GM21723 (cell line): ENCODE data around the gene MSMP.
A peak's percentile ranks its signal among the peaks of the same experiment; 100 is the strongest.

Source experiments
- ATAC-seq: cut with Tn5 transposase; IDR thresholded peaks from one replicate; pipeline ENCODE4 v1.9.1; 2021; ENCODE audit warnings: mild to moderate bottlenecking, moderate library complexity; ENCODE audit not compliant: unreplicated experiment

The MSMP gene

DNA sequence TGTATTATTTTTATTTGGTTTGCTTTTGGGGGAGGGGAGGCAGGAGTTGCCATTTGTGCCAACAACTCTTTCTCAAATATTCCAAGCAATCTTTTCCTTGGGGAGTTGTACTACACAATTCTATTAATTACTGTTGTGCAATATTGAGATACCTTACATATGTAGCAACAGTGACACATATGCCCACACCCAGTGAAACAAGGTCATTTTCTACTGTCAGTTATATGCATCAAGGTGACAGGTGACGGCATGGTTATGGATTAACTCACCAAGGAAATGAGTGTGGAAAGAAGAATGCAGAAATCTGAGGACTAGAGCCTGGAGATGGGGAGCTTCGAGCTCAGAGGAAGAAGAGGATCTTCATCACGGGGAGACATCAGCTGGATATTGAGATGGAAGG, 17.9 kb upstream of the MSMP start:
- ATAC-seq = no peak

DNA sequence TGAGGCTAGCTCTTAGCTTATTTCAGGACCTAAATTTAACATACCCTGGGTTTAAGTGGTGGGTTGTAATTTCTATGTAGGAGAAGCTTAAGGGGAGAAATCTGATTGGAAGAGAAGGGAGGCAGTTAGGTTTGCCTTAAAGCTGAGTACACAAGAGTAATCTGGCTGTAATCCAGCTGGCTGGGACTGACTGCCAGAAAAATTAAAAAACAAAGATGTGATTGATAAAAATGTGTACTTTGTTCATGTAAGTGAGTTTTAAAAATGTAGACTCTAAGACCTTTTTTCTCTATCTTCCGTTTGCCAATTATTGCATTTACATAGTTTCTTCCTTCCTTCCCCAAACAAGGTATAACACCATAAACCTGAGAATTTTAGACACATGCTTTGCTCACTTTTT, 17.5 kb upstream of the MSMP start:
- ATAC-seq = no peak

DNA sequence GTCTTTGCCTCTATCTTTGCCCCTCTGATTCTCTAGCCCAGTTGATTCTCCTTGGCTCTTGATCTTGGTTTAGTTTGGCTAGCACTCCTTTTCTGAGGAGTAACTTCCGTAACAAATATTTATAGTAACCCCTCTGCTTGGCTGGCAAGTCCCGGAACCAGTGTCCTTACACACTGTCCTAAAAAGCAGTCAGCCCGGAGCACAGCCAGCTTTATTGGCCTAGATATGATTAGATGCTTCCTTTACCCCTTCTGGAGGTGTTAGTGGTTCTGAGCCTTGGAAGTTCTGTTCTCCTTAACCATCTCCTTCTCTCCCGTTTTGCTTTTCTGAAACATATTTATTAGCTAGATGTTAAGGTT, 17.0 kb upstream of the MSMP start:
- no peak for ATAC-seq

DNA sequence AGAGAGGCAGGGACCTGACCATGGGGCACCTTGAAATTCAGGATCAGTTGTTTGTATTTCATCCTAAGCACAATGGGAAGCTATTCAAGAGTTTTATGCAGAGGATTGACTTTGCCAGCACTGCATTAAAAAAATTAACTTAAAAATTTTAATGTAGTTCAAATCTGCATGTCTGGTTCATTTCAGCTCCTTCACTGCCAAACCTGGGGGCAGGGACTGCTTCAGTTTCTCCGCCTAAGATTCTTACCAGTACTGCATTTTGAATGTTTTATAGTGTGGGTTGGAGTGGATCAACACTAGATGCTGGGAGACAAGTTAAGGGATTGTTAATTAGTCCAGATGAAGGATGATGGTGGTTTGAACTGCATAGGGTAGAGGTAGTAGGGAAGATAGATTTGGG, 15.7 kb upstream of the MSMP start:
- ATAC-seq = no peak

DNA sequence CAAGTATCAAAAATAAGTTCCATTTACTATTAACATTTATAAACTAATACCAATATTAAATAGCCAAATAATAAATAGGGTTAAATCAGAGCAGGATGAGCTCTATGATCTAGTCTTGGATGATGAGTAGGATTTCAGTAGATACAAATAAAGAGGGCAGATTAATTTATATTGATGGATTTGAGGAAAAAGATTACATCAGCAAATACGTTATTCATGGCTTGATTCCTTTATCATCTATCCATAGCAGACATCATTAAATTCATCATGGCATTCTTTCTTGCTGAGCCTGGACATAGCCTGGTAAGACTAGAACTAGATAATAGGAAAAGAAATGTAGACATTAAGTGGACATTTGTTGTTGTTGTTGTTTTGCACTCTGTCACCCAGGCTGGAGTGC, 13.4 kb upstream of the MSMP start:
- ATAC-seq = no peak

DNA sequence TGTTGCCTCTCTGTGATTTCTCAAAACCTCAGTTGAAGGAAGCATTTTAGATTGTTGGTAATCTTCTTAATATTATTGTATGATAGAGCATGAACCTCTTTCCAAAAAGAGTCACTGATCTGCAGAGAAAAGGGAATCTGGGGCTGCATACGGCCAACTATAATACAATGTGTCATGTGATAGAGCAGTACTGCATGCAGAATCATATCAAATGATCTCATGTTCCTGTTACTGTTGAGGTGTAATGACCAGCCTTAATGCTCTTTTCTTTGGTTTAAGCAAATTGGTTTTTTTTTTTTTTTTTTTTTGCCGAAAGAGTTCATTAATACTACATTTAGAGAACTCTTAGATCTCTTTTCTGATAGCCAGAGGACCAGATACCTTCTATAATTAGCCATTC, 12.9 kb upstream of the MSMP start:
- no peak for ATAC-seq

DNA sequence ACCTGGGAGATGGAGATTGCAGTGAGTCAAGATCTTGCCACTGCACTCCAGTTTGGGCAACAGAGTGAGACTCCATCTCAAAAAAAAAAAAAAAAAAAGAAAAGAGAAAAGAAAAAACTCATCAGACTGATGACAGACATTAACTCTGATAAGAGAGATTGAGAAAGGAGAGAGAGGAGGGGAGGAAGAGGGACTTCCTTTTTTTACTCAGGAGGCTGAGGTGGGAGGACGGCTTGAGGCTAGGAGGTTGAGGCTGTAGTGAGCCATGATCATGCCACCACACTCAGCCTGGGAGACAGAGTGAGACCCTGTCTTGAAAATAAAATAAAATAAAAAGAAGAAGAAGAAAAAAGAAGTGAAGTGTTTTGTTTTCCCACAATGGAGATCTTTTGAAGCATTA, 9.7 kb upstream of the MSMP start:
- no peak for ATAC-seq

DNA sequence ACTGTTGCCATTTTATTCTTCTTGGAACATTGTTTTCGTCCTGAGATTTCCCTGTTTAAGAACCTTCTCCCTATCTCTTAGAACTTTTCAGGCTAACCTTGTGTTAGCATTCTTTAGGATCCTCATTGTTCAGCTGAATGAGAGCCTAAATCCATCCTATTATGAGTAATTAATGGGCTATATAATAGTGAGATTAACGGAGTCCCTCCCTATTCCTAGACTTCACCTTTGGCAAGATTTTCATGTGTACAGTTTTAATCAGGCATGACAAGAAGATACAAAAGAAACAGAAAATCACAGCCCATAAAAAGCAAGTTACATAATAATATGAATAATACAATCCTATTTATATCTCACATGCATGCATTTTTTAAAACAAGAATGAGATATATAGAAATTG, 9.1 kb upstream of the MSMP start:
- ATAC-seq = no peak

DNA sequence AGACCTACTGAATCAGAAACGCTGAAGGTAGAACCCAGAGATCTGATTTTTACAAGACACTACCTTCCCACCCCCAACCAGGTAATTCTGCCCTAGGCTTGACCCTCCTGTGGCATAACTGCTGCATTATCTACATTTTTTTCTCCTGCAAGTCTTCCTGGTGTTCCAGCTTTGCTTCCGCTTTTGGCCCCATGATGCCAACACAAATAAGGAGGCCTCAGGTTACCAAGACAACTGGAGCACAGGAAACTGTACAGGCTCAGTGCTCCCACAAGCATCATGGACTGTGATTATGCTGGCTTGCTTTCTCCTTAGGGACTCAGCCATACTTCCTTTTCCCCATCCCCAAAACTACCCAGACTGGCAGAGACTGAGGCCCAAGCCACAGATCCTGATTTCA, 6.6 kb upstream of the MSMP start:
- no peak for ATAC-seq

DNA sequence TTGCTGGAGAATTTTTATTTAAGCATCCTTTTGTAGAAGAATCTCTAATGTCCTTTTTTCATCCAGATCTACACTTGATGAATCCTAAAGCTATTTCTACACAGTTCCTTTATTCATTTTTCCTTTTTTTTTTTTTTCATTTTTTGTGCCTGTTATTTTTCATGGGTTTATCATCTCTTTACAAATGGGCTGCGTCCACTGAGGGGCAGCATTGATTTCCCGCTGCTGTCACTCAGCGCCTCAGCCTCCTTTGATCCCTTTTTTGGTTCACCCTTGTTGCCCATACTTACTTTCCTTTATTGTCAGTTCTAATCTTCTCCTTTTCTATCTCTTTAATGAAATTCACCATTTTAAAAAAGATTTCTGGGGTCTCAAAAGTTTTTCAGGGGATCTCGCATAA, 5.7 kb upstream of the MSMP start:
- no peak for ATAC-seq

DNA sequence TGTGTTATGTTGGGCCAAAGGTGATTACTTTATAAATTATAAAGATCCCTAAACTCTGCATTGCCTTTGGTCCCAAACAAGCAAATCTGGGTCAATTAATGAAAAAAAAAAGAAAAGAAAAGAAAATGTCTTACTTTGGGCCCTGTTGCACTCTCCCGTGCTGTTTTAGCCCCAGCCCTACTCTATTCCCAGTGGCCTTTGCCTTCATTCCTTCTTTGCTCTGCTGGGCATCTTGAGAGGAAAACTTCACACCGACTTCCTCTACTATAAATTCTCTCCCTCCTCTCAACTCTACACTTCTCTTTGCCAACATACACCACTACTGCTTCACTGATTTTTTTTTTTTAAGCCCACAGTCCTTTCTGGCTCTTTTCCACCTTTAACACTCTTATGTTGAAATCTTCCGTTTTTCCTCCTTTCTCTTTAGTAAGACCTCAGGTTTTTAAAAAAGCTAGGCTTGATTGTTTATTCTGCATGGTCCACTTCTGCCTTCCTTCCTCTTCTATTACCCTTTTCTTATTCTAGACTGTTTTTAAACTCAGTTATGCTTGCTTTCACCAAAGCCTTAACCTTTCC, 4.5 kb upstream of the MSMP start:
- no peak for ATAC-seq

DNA sequence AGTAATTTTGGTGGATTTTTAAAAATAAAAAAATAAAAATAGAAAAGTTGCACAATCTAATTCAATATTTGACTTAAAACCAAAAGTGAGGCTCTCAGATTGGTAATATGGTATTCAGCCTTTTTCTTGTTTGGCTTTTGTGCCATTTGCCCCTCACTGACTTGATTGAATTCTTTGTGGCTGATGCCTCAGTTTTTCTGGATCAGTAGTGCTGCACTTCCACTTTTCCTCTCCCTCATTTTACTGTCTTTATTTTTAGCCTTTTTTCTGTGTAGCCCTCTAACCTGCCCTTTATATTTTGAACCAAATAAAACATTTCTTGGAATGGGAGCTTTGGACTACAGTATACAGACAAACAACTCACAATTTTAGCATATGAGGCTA, 3.8 kb upstream of the MSMP start:
- no peak for ATAC-seq

DNA sequence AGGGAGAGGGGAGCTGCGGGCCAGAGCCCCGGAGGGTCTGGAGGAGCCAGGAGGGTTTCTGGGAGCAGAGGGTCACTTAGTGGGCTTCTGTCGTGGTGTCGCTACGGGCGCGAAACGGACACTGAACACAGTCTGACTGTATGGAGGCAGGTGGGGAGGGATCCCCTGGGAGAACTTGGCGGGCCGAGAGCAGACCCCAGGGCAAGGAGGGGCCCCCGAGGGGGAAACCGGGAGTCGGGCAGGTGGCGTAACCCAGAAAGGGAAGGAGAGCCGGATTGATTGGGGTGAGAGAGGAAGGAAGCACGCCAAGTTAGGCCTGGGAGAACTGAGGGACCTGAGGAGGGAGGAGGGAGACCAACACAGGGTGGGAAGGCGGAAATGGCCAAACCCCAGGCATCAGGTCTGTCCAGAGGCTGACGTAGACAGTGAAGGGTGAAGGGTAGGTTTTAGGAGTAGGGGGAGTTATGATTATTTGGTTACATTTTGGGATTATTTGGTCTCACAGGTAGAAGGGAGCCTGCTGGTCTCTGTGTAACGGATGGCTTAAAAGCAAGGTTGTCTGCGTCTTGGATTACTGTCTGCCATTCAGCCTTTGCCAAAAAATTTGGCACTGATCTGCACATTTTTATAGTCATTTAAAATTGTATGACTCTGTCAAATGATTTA, 3.3 kb upstream of the MSMP start:
- peak; percentile 48 for ATAC-seq

DNA sequence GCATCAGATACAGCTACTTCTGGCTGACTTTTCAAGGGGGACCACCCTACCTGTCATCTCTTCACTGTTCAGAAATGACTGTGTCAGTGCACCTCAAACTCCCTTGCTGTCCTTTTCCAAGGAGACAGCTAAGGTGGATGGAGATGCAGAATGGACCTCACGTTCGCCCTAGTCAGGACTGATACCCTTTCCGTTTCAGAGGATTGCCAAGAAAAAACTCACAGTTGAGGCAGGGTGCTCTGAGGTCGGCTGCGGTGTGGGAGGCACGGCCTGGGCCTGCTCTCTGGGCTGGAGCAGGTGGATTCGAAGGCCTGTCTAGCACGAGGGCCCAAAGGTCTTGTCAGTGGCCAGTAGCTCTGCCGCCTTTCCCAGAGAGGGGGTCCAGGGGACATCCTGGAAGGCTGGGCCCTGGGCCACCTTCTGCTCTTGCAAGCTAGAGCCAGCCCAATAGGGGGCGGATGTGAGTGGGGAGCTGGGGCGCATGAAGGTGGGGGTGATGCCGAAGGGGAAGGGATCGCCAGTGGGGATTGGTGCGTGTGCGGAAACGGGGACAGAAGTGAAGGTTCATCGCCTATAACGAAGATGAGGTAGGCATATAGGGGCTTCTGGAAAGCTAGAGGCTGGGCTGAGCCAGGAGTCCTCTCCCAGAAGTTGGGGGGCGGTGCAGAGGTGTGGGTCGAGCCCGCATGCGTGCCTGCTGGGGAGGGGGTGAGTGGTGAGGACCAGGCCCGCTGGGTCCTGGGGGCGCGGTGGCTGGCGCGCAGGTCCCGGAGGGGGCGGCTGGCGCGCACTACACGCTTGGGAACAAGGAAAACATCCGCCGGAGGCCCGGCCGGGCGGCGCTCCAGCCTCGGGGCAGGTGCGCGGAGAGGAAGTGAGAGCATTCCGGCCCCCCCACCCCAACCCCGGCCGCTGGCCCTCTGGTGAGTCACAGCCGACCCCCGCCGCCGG, 2.5 kb upstream of the MSMP start:
- peak; percentile 67 for ATAC-seq

DNA sequence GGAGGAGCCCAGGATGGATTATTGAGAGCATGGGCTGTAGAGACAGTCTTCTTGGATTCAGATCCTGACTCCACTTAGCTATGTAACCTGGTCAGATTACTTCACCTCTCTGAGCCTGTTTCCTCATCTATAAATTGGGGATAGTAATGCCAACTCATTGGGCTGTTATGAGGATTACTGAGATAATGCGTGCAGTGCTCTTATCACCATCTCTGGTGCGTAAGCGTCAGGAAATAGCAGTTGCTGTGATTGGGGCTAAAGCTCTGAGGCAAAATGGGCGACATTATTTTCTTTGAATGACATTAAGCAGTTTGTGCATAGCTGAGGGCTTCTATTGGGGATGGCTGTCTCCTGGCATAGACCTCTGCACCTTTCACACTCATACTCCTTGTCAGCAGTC, 995 bp upstream of the MSMP start:
- no peak for ATAC-seq

DNA sequence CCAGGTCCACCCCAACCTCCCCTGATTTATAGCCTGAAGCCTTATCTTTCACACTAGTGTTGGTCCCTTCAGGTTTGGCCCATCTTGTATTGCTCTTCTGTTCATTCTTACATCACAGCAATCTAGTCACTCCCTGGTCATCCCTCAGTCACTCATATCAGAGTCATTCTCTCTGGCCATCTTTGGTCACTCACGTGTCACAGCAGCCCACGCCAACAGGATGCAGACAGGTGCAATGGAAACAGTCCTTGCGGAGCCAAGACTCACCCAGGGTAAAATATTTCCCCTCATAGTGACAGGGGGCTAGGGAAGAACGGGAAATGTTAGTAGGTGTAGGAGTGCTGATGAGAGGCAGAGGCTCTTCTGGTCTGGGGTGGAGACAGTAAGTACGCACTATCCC, 610 bp downstream of the MSMP start:
- ATAC-seq = no peak

DNA sequence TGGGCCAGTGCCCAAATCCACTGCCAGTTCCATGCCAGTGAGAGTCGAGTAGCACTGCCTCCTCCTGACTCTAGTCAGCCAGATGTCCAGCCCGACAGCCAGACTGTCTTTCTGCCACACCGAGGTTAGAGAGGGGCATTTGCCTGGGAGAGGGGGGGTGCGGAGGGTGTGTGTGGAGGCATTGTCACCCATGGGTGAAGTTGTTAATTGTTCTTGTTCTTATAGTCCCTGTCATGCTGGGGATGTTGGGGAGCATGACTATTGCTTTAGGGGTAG, 3.9 kb downstream of the MSMP start:
- no peak for ATAC-seq

DNA sequence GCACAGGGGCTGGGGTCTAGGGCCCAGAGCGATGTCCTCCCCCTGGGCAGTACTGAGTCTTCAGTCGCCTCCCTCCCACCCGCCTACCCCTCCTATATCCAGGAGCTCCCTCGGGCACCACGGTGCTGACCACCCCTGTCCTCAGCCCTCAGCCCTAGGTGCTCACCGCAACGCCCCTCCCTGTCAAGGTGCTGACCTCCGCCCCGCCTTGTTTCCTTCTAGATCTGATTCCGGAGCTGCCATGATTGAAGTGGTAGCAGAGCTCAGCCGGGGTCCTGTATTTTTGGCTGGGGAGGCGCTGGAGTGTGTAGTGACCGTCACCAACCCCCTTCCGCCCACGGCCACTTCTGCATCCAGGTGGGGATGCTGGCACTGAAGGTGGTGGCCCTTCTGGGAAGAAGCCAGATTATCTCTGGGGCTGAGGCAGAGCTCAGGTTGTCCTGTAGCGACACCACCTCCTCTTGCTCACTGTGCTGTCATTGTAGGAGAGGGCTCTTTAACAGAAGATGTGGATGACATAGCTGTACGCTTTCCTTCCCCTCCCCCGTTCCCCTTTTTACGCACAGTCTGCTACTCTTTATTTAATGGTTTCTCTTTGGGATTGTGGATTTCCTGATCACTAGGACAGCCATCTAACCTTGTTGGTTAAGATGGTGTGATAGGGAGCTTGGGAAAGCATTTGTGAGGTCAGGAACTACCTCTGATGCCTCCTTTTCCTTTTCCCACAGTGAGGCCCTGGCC, 4.4 kb downstream of the MSMP start:
- peak; percentile 40 for ATAC-seq

DNA sequence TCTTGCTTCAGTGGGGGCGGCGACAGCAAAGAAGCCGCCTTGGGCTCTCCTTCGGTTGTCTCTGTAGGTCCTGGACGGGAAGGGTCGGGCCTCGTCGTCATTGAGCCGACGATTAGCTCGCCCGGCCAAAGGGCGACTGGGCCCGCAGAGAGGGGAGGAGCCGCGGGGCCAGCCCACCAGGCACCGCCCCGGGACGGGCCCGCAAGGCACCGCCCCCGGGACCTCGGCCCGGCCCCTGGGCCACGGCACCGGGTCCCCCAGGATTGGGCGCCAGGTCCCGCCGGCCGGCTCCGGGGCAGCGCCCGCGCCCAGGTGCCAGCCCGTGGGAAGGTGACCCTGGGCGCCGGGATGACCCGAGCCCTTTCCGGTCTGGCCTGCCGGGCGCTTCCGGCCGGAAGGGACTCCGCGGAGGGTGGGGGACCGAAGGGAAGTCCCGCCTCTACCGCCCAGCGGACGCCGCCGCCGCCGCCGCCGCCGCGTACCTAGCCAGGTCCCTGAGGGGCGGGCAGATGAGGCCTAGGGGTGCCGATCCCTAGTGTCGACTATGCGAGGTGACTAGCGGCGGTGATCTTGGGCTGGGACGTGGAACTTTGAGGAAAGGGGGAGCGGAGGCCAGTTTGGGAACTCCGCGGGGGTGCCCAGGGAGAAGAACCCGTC, 5.1 kb downstream of the MSMP start, which contains the start of the genes GBA2 and RGP1:
TSS of gene GBA2 (minus strand) at position 371 of the 657 bp plus-strand sequence. CDS start 524 bp downstream, outside the sequence.
TSS of gene RGP1 (plus strand) at position 430 of the 657 bp plus-strand sequence. CDS start 469 bp downstream, outside the sequence.
- ATAC-seq = peak; percentile 82

DNA sequence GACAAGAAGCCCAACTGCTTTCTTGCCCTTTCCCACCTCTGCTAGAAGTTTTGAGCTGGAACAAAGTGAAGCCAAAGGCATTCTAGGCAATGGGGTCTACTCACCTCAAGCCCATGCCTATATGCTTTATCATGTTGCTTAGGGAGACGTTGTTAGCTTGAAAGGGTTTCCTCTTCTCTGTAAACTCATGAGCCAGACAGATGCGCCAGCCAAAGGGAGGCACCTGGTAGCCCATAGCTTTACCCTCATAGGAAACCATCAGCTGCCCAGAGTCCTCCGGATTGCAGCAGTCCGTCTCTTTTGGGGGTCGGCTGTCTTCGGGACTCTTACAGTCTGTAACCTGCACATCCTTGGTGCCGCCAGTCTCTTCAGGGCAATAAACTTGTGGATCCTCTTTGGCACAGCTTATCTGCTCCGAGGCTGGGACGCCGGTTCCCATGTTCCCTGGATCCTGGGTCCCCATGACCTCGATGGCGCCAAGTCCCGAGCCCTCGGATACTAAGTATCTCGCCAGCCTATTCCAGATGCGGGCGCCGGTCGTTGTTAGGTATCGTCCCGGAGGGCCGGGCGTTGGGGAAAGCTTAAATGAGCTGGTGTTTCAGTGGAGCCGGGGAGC, 5.7 kb downstream of the MSMP start:
- no peak for ATAC-seq

DNA sequence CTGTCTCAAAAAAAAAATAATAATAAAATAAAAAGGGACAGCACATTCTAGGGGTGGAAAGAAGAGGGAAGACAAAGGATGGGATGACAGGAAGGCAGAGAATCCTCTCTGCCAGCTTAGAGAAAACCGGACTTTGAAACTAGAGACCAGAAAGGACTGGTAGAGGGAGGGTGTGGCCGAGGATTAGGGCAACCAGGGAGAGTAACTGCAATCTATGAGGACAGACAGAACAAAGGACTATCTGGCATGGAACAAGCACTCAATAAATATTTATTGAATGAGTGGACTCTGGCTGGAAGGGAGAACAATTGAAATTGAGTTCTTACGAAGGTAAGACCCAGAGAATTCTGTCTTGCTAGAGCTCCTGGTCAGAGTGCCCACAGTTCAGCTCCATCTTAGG, 7.5 kb downstream of the MSMP start:
- no peak for ATAC-seq
